Natural killer cell (primary cell): ENCODE data around the gene WBP2. TPM values are rescaled to one million over a fixed set of nuclear protein-coding genes. Genes with fewer than 3 reads are reported as not detected.

Experiments
- ATAC-seq, 3 donors: fragments of 150-1000 bp in 2 of 3; fragments of 200-7000 bp in 1 of 3; cut with Tn5 transposase; 1 replicate in 1 of 3; 2 replicates in 2 of 3; pipeline ENCODE4 v1.10.0; 2021; ENCODE audit warnings: mild to moderate bottlenecking in 2 of 3, moderate library complexity in 2 of 3
- DNase-seq, 2 donors: peaks; one replicate each; pipeline versions ENCODE4 v3.0.0 to v3.0.0-alpha.2; 2013 to 2021; ENCODE audit warnings: mixed read lengths in 1 of 2
- H3K27ac ChIP-seq: one replicate; pipeline ENCODE4 v1.5.1; 2013; ENCODE audit warnings: mild to moderate bottlenecking, low read length
- H3K27me3 ChIP-seq: one replicate; pipeline ENCODE4 v1.6.1; 2013; ENCODE audit warnings: low read length; ENCODE audit not compliant: control insufficient read depth, insufficient read depth
- H3K36me3 ChIP-seq: one replicate; pipeline ENCODE4 v1.6.1; 2013; ENCODE audit warnings: low read length; ENCODE audit not compliant: control insufficient read depth, insufficient read depth
- H3K4me1 ChIP-seq: one replicate; pipeline ENCODE4 v1.6.1; 2013; ENCODE audit warnings: low read length; ENCODE audit not compliant: control insufficient read depth, insufficient read depth
- H3K4me3 ChIP-seq: one replicate; pipeline ENCODE4 v1.5.1; 2013; ENCODE audit warnings: low read length
- H3K9me3 ChIP-seq: one replicate; pipeline ENCODE4 v1.6.1; 2013; ENCODE audit warnings: low read length; ENCODE audit not compliant: control insufficient read depth, insufficient read depth
- H3K27ac Mint-ChIP-seq, 2 donors: one replicate each; pipeline ENCODE4 v1.8.0; 2022; ENCODE audit warnings: mild to moderate bottlenecking in 2 of 2, mixed read lengths in 2 of 2, moderate library complexity in 1 of 2
- H3K27me3 Mint-ChIP-seq, 2 donors: one replicate each; pipeline ENCODE4 v1.8.0; 2022; ENCODE audit warnings: low read depth in 2 of 2, mixed read lengths in 2 of 2
- H3K36me3 Mint-ChIP-seq: one replicate; pipeline ENCODE4 v1.8.0; 2022; ENCODE audit warnings: mixed read lengths
- H3K4me1 Mint-ChIP-seq, 2 donors: one replicate each; pipeline ENCODE4 v1.8.0; 2022; ENCODE audit warnings: mixed read lengths in 2 of 2
- H3K4me3 Mint-ChIP-seq: one replicate; pipeline ENCODE4 v1.8.0; 2022; ENCODE audit warnings: mild to moderate bottlenecking, moderate library complexity, mixed read lengths
- H3K9me3 Mint-ChIP-seq, 2 donors: one replicate each; pipeline ENCODE4 v1.8.0; 2022; ENCODE audit warnings: mixed read lengths in 2 of 2
- WGBS: methylation state at CpG from one replicate; pipeline ENCODE4 v1.1.7; 2013; ENCODE audit warnings: missing lambda C conversion rate; ENCODE audit not compliant: insufficient coverage; 5-methylcytosine and 5-hydroxymethylcytosine counted together
- intact Hi-C: fragments of 100-400 bp; cut with micrococcal nuclease; formaldehyde crosslinking; loops from one replicate; pipeline ENCODE4 v1.14.2; 2022
- total RNA-seq, 4 donors: library from RNA; stranded (reverse); fragments of 120-200 nt in 1 of 4; gene quantifications; one replicate each; pipeline versions ENCODE4 v1.2.3 to v1.2.4, GENCODE V29; 2013 to 2022
- TF ChIP-seq, protein P1 (sequence below): fragments of 200-600 bp; IDR thresholded peaks from one replicate; pipeline ENCODE4 v1.8.0; 2022; ENCODE audit warnings: antibody characterized with exemption

Gene WBP2
- total RNA-seq, 3 donors from 2014 or later (not counting 1 experiment from before 2014, with no cell fraction given): 81.1 to 106 (median 95.2) TPM

DNA sequence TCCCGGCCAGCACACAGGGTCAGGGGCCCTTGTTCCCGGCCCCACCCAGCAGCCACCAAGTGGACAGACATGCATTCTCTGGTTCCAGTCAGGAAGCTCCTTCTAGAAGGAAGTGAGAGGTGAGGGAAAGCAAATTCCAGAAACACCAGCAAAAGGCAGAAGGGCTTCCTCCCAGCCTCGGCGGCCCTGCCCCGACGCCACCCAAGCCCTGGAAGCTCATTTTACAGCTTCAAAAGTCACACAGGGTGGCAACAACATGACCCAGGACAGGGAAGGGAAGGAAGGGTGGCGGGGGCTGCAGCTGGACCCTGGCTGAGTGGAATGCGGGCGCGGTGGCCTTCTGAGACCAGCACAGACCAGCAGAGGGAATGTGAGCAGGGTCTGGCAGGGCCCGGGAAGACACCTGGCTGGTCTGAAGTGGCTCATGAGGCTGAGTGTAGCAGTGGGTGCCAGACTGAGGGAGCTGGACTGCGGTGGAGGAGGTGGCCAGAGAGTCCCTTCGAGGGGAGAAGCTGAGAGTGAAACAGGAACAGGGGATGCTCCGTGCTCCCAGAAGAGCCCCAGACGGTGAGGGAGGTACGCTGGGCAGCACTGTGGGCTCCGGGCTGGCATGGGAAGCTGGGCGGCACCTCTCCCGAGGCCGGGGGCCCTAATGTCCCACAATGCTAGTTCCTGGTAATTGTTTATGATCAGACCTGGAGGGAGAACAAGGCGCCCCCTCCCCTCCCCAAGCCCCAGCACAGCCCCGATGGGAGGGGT, 9.0 kb downstream of the WBP2 start:
- Mint-ChIP-seq H3K36me3 (no peaks in the 10 kb centered on the region), H3K4me1 (peaks cover 10 to 28% of the 10 kb centered on the region in 2 donors), H3K4me3 (no peak overlapping the region), H3K27ac (peak overlapping the region; percentile 84 to 94), H3K27me3 (no peaks in the 10 kb centered on the region), H3K9me3 (no peaks in the 10 kb centered on the region)
- Histone ChIP-seq H3K27me3 (no peaks in the 10 kb centered on the region), H3K9me3 (no peaks in the 10 kb centered on the region), H3K27ac (peak overlapping the region; percentile 95), H3K4me3 (no peak overlapping the region), H3K36me3 (peaks cover 58% of the 10 kb centered on the region), H3K4me1 (peaks cover 45% of the 10 kb centered on the region)
- intact Hi-C loops: no loop called here
- DNase-seq: no peak
- no peak for ATAC-seq
- TF ChIP-seq, protein P1, sequence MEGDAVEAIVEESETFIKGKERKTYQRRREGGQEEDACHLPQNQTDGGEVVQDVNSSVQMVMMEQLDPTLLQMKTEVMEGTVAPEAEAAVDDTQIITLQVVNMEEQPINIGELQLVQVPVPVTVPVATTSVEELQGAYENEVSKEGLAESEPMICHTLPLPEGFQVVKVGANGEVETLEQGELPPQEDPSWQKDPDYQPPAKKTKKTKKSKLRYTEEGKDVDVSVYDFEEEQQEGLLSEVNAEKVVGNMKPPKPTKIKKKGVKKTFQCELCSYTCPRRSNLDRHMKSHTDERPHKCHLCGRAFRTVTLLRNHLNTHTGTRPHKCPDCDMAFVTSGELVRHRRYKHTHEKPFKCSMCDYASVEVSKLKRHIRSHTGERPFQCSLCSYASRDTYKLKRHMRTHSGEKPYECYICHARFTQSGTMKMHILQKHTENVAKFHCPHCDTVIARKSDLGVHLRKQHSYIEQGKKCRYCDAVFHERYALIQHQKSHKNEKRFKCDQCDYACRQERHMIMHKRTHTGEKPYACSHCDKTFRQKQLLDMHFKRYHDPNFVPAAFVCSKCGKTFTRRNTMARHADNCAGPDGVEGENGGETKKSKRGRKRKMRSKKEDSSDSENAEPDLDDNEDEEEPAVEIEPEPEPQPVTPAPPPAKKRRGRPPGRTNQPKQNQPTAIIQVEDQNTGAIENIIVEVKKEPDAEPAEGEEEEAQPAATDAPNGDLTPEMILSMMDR: no peak
- 94% methylated on average over 19 of the region's 22 CpGs for WGBS

DNA sequence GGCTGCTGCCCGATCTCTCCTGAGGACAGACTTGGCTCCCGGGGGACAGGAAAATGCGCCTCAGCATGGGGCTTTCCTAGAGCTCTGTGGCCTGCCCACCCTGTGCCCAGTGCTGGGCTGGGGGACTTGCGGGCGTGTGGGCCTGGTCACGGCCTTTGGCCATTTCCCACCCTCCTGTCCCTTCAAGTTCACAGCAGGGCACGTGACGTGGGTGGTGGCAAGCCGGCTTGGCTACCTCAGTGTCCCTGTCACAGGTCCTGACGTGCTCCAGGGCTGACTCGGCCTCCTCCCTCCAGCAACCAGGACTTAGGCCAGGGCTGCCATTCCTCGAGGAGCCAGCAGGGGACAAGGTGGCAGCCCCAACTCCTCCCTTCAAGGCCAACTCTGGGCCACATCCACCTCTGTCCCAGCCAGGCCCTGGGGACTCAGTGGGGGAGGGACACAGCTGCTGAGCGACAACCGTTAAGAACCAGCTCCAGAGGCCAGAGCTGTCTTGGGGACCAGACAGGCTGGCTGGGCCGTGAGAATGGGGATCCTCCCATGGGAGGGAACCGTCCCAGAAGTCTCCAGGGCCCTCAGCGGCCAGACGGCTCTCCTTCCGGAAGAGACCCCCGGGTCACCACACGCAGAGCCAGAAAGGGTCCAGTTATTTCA, 9.9 kb downstream of the WBP2 start:
- no peaks in the 10 kb centered on the region for H3K27me3 Mint-ChIP-seq
- peak overlapping the region; percentile 84 to 94 for H3K27ac Mint-ChIP-seq
- TF ChIP-seq, protein P1: peak; percentile 63
- no peaks in the 10 kb centered on the region for H3K27me3 ChIP-seq
- peak overlapping the region; percentile 56 for H3K4me3 Mint-ChIP-seq
- WGBS: 45% methylated on average over 21 of the region's 21 CpGs
- H3K27ac ChIP-seq: peak overlapping the region; percentile 95
- H3K36me3 ChIP-seq: peaks cover 58% of the 10 kb centered on the region
- H3K9me3 Mint-ChIP-seq: no peaks in the 10 kb centered on the region
- no peaks in the 10 kb centered on the region for H3K36me3 Mint-ChIP-seq
- ATAC-seq (peak; percentile 54 to 59 (median 55)), DNase-seq (peak; percentile 62 to 77)
- intact Hi-C loops: no loop called here
- H3K4me1 ChIP-seq: peaks cover 50% of the 10 kb centered on the region
- no peak overlapping the region for H3K4me3 ChIP-seq
- H3K4me1 Mint-ChIP-seq: peaks cover 10 to 28% of the 10 kb centered on the region in 2 donors
- no peaks in the 10 kb centered on the region for H3K9me3 ChIP-seq

DNA sequence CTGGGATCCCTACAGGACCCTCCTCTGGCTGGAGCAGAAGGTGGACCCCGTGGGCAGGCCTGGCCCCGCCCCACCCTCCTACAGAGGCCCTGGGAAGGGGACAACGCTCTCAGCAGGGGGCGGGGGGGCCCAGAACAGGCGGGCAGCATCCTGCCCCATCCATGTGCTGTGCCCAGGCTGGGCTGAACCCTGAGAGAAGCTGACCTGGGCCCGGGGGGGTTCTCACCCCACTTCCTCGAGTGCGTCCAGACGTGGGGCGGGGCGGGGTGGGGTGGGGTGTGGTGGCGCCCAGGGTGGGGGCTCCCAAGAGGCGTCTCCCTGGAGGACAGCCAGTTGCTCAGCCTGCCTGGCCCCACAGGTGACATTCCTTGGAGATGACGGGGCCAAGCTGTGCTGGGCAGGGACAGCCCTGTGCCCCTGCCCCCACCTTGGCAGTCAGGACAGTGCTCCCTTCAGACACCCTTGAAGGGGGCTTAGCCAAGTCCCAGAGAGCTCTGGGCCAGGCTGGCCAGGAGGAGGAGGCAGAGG, 10.5 kb downstream of the WBP2 start:
- peaks cover 50% of the 10 kb centered on the region for H3K4me1 ChIP-seq
- 10% methylated on average over 14 of the region's 14 CpGs for WGBS

More for the DNA sequence above, 10.5 kb downstream of the WBP2 start:
- Mint-ChIP-seq H3K4me3 (peak overlapping the region; percentile 93), H3K27me3 (no peaks in the 10 kb centered on the region), H3K9me3 (no peaks in the 10 kb centered on the region), H3K27ac (peak overlapping the region; percentile 86 to 94), H3K4me1 (peaks cover 10 to 28% of the 10 kb centered on the region in 2 donors), H3K36me3 (no peaks in the 10 kb centered on the region)
- Histone ChIP-seq H3K9me3 (no peaks in the 10 kb centered on the region), H3K36me3 (peaks cover 59% of the 10 kb centered on the region), H3K4me3 (peak overlapping the region; percentile 84), H3K27me3 (no peaks in the 10 kb centered on the region), H3K27ac (peak overlapping the region; percentile 95)
- intact Hi-C loops: loop anchor here (5.0 kb wide), 1 partner anchor 67 kb away; a partner anchor contains a TSS
- TF ChIP-seq, protein P1: no peak
- DNase-seq (peak in 1 of 2 donors; percentile 33), ATAC-seq (peak; percentile 6 to 15 (median 15))
